Testis (tissue), 2 donors: ENCODE data around the gene INPP5A.

ENCODE experiments used
- CTCF ChIP-seq, 3 experiments: fragments of 450-650 bp in 2 of 3; fragments of 200-600 bp in 1 of 3; sonication (generic) in 1 of 3; IDR thresholded peaks; one replicate each; pipeline ENCODE4 v1.5.1; 2016 to 2019; ENCODE audit warnings: antibody characterized with exemption in 3 of 3, mild to moderate bottlenecking in 2 of 3, moderate library complexity in 1 of 3
- POLR2A ChIP-seq: fragments of 450-650 bp; IDR thresholded peaks from one replicate; pipeline ENCODE4 v1.6.1; 2017; ENCODE audit warnings: antibody characterized with exemption, mild to moderate bottlenecking, moderate library complexity

GRCh38 chr10:132698761-132699391 is 161.3 kb downstream of the INPP5A start:
- TF ChIP-seq CTCF (IDR thresholded peaks at IDR 0.05) (no peak), POLR2A (no peak)
